Activated naive CD4-positive, alpha-beta T cell treated with anti-CD3 and anti-CD28 coated beads, Interleukin-2, amount 50 U/mL, for 16 hours (primary cell): ENCODE data around the gene TEX261.

Source experiments
- DNase-seq: peaks from one replicate; pipeline ENCODE4 v3.0.0-alpha.2; 2020

The TEX261 gene

GRCh38 chr2:70956141-70956540 lies 38.5 kb downstream of the TEX261 start:
- DNase-seq = no peak

GRCh38 chr2:70954886-70955285 lies 39.8 kb downstream of the TEX261 start:
- no peak for DNase-seq

- no peak for DNase-seq
Observed at GRCh38 chr2:70949086-70949485, 45.6 kb downstream of the TEX261 start.

GRCh38 chr2:70948337-70949003 lies 46.2 kb downstream of the TEX261 start:
- DNase-seq = peak; percentile 84

GRCh38 chr2:70947556-70948184 lies 47.0 kb downstream of the TEX261 start:
- DNase-seq = no peak

- peak; percentile 53 for DNase-seq
Observed at GRCh38 chr2:70946832-70947442, 47.7 kb downstream of the TEX261 start.

- no peak for DNase-seq
Observed at GRCh38 chr2:70944111-70944690, 50.5 kb downstream of the TEX261 start.

- DNase-seq = no peak
Observed at GRCh38 chr2:70943205-70943871, 51.3 kb downstream of the TEX261 start.

- no peak for DNase-seq
Observed at GRCh38 chr2:70942396-70943204, 52.1 kb downstream of the TEX261 start.

- no peak for DNase-seq
Observed at GRCh38 chr2:70941701-70942100, 53.0 kb downstream of the TEX261 start.

GRCh38 chr2:70941186-70941585 lies 53.5 kb downstream of the TEX261 start:
- no peak for DNase-seq

GRCh38 chr2:70939839-70940580 lies 54.7 kb downstream of the TEX261 start:
- no peak for DNase-seq

GRCh38 chr2:70939001-70939838 lies 55.5 kb downstream of the TEX261 start:
- DNase-seq = no peak

- no peak for DNase-seq
Observed at GRCh38 chr2:70938586-70938950, 56.1 kb downstream of the TEX261 start.

- no peak for DNase-seq
Observed at GRCh38 chr2:70937866-70938585, 56.6 kb downstream of the TEX261 start.

- no peak for DNase-seq
Observed at GRCh38 chr2:70936979-70937811, 57.5 kb downstream of the TEX261 start.

- no peak for DNase-seq
Observed at GRCh38 chr2:70936165-70936978, 58.3 kb downstream of the TEX261 start.
